Raji (cell line): ENCODE data around the gene GKAP1.

Experiments
- POLR2A ChIP-seq: IDR thresholded peaks from 2 replicates; pipeline ENCODE4 v1.6.1; 2011; ENCODE audit warnings: low read depth, low read length, control low read depth; ENCODE audit not compliant: insufficient read depth

GKAP1 gene

DNA sequence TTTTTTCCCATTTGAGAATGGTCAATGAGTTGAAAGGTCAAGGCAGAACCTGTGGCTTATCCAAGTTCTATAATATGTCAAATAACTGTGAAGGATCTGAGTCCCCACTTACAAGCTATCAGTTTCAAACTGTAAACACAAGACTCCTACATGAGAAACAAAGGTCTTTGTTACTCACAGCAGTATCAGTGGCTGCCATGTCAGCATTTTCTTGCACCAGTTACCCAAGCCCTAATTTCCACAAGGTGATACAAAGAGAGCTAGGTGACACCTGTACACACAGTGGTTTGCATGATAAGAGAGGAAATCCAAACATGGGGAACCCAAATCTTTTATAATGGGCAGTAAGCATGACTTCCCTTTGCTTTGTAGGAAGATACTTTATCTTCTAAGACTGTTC lies 101.8 kb downstream of the GKAP1 start:
- no peak for TF ChIP-seq POLR2A

DNA sequence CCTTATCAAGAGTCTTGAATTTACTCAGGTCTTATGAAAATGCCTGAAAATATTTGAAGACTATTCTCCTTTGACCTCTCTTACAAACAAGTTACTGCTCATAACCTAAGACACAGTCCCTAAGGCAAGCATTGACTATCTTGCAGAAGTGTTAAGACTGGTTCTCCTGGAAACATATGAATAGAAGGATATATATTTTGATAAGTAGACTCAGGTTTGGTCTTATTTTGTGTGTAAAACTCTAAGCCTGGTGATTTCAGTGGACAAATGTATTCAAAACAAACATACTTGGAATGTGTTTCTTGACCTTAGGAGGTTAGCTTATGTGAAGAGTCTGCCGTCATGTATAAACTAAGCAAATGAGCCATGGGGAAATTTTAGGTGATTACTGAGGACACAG lies 102.3 kb downstream of the GKAP1 start:
- no peak for TF ChIP-seq POLR2A

DNA sequence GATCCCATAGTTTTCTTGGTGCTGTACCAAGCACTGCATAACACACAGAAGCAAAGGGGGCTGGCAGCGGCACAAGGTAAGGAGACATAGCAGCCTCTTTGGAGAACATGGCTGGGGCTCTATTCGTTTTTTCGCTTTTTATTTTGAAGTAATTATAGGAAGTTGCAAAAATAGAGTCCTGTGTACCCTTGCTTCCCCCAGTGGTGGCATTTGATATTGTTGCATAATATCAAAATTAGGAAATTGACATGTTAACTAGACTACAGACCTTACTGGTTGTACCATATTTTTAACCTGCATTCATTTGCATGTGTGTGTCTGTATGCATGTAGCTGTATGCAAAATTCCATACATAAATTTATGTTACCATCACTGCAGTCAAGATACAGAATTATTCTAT lies 103.2 kb downstream of the GKAP1 start:
- TF ChIP-seq POLR2A, result no peak

DNA sequence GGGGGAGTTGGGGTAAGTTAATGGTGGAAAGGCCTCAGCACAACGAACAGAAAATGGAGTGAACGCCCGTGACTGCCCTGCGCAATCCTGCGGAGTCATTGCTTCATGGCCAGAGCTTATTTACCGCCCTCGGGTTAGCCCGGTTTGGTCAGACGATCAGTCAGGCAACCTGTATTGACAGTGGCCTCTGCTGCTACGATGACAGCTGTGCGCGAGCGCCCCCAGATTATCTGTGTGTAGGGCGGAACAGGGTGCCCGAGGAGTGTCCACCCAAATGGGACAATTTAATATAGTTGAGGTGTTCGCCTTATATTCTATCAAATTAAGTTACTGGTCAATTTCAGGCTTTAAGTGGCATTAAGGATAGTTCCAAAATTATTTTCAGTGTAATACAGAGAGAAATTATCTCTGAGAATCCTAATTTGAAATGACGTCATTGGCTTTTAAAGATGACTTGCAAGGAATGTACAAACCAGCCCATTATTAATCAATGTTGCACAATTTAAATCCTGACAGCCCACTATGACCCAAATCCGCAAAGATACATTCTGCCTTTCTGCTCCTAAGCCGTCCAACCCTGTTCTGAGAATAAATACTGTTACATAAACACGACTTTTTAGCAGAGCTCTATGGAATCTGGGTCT lies 108.9 kb downstream of the GKAP1 start:
- no peak for TF ChIP-seq POLR2A

DNA sequence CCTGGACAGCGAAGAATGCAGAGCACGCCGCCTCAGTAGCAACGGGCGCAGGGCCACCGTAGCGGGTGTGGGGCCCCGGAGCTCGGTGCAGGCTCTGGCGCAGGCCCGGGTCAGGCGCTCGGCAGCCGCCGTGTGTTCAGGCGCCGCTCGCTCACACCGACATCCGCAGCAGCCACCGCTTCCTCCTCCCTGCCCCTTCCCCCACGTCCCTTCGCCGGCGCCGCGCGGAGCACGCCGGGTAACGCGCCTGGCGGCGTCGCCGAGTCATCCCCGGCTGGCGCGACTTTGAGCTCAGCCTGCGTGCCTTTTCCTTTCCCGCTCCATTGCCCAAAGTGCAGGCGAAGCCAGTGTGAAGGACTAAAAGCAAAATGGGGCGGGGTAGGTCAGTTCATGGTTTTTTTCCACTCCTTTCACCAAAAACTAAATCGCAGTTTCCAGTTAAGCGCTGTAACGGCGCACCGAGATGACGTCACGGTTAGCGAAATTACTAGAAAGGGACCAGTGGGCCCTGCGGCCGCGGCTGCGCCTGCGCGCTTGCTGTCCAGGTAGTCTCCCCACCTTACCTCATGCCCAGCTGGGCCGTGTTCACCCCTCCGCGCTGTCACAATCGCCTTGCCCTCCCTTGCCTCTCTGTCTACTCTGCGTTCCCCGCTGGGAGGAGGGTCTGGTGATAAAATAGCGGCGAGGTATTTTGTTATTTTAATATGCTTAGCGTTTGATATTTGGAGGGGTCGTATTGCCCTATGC lies 109.6 kb downstream of the GKAP1 start, which contains the start of gene UBQLN1:
TSS of gene UBQLN1 (minus strand) at position 191 of the 747 bp plus-strand sequence. CDS start 279 bp downstream, outside the sequence.
- peak; percentile 93 for TF ChIP-seq POLR2A

GRCh38 chr9:83707518-83707767 lies 110.1 kb downstream of the GKAP1 start:
- TF ChIP-seq POLR2A, result no peak

DNA sequence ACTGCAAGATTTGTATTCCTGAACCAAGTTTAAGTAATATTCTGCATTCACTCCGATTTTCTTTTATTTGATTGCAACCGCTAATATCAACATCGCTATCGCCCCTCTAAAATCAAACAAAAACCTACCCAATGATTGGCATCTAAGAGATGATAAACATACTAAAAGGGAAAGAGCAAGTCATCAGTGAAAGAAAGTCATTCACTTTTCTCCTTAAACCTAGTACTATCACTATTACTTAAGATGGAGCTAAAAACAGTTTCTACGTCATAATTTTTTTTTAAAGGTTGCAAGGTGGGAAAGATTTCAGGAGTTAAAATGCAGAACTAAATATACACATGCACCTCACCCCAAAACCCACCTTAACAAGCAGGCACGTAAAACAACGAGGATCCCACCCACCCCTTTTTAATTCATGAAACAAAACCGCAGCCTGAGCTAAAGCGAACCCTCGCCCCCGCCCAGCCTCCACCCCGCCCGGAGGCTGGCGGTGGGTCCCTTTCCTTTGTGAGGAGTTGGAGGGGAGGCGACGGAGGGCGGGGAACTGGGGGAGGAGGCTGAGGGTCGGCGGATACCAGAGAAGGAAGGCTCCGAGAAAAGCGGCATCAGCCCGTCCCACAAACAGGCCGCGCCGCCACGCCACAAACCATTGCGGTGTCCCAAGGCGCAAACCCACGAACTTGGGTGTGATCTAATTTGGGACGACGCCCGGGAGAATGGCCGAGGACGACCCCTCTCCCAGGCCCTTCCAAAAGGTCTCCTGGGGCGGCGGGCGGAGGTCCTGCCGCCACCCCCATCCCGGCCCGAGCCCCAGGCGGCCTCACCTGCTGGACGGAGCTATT lies 110.7 kb downstream of the GKAP1 start:
- TF ChIP-seq POLR2A, result no peak

DNA sequence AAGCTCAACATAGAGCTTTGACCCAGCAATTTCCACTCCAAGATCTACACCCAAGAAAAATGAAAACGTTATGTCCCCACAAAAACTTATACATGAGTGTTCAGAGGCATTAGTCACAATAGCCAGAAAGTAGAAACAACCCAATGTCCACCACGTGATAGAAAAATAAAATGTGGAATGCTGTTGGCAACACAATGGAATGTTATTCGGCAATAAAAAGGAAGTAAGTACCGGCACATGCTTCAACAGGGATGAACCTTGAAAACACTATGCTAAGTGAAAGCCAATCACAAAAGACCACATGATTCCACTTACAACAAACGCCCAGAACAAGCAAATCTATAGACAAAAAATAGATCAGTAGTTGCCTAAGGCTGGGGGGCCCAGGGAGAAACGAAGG lies 115.8 kb downstream of the GKAP1 start:
- TF ChIP-seq POLR2A, result no peak

DNA sequence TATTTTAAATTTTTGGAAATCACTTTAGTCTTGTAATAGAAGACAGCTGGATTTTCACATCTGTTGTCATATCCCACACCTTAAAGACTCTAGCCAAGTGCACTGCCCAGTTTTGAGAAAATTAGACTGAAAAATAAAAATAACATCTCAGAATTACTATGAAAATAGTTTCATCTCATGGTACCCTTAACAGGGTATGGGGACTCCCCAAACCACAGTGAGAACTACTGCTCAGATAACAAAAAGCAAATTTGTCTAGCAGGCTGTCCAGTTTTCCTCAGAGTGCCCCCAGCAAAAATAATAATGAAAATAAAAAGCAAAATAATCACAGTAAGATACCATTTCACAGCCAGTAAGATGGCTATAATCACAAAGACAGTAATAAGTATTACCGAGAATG lies 116.3 kb downstream of the GKAP1 start:
- TF ChIP-seq POLR2A, result no peak

DNA sequence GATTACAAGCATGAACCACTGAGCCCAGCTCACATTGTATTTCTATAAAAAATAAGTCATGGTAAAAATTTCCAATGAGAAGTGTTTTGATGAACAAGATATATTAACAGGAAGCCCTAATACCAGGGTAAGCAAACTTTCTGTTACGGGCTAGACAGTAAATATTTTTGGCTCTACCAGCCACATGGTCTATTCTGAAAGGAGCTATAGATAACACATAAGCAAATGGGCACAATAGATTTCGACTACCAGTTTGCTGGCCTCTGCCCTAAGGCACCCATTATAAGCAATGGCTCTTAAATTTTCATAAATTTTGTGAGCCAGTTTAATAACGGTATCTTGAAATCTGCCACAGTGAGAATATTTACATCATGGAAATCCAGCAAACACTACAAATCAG lies 118.0 kb downstream of the GKAP1 start:
- no peak for TF ChIP-seq POLR2A

DNA sequence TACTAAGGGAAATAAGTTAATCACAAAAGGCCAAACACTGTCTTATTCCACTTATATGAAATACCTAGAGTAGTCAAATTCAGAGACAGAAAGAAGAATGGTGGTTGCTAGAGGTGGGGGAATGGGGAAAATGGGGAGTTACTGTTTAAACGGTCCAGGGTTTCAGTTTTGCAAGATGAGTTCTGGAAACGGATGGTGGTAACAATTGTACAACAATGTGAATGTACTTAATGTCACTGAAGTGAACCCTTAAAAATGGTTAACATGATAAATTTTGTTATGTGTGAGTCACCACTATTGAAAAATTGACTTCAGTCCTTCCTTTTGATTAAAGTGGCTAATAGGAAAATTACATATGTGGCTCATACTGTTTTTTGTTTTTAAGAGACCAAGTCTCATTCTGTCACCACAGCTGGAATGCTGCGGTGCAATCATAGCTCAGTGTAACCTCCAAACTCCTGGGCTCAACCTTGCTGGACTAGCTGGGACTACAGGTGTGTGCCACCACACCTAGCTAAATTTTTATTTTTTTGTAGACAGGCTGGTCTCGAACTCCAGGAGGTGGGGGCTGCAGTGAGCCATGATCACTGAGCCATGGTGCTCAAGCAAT lies 118.5 kb downstream of the GKAP1 start:
- no peak for TF ChIP-seq POLR2A

GRCh38 chr9:83691492-83691891 lies 126.1 kb downstream of the GKAP1 start:
- no peak for TF ChIP-seq POLR2A
